Endothelial cell of umbilical vein (primary cell): Measurements from ENCODE around the gene ALDH1L1. TPM values are rescaled to one million over a fixed set of nuclear protein-coding genes. Genes with fewer than 3 reads are reported as not detected.

Experiments used
- BruUV-seq: library from RNA; stranded (reverse); fragments of 400-500 nt; replicated peaks from 2 replicates; lab custom pipeline; 2021; lab: Mats Ljungman, UMichigan
- CTCF ChIA-PET: fragments of 300-600, 350-600 bp; sonication (Branson Sonifier 250); formaldehyde crosslinking; loops from one replicate; lab custom pipeline; 2021; ENCODE audit warnings: antibody characterized with exemption, inconsistent platforms; lab: Charles Lee
- POLR2A ChIA-PET: fragments of 300-600, 350-600 bp; sonication (Branson Sonifier 250); formaldehyde crosslinking; loops from one replicate; lab custom pipeline; 2021; ENCODE audit warnings: antibody characterized with exemption, inconsistent platforms; lab: Charles Lee
- DNase-seq: peaks from one replicate; pipeline ENCODE4 v3.0.0-alpha.2; 2011; ENCODE audit warnings: low read depth, low spot score
- FAIRE-seq: peaks from 2 replicates; lab custom pipeline; 2011; peaks lifted over from hg19 to GRCh38; lab: Jason Lieb, UNC
- H2AFZ ChIP-seq: 2 replicates; pipeline ENCODE4 v1.6.0; 2012; ENCODE audit warnings: low read depth, low read length, control low read depth, inconsistent platforms
- H3K27ac ChIP-seq: 2 replicates; pipeline ENCODE4 v1.5.1; 2011; ENCODE audit warnings: low read depth, mild to moderate bottlenecking, control low read depth, low read length, moderate library complexity; ENCODE audit not compliant: insufficient read depth
- H3K27me3 ChIP-seq, 2 experiments: 2 replicates each; pipeline versions ENCODE4 v1.6.0 to v1.6.1; 2011; ENCODE audit warnings: low read length in 2 of 2, mixed read lengths in 1 of 2; ENCODE audit not compliant: control insufficient read depth in 2 of 2, insufficient read depth in 2 of 2
- H3K36me3 ChIP-seq, 2 experiments: 2 replicates in 1 of 2; 3 replicates in 1 of 2; pipeline ENCODE4 v1.5.1; 2011; ENCODE audit warnings: low read length in 2 of 2, mild to moderate bottlenecking in 1 of 2, moderate library complexity in 1 of 2; ENCODE audit not compliant: control insufficient read depth in 2 of 2, insufficient read depth in 2 of 2; ENCODE audit errors: extremely low read depth in 1 of 2
- H3K4me1 ChIP-seq: 3 replicates; pipeline ENCODE4 v1.5.1; 2011; ENCODE audit warnings: mild to moderate bottlenecking, low read length; ENCODE audit not compliant: control insufficient read depth, insufficient read depth; ENCODE audit errors: extremely low read depth
- H3K4me2 ChIP-seq: 2 replicates; pipeline ENCODE4 v1.6.1; 2011; ENCODE audit warnings: low read length, control low read depth, mixed read lengths; ENCODE audit not compliant: insufficient read depth
- H3K4me3 ChIP-seq, 3 experiments: fragments of 200-600 bp in 1 of 3; sonication (generic), shearing (Covaris generic) in 1 of 3; replicated peaks in 1 of 3; 2 replicates each; pipeline ENCODE4 v1.5.1; 2011 to 2016; ENCODE audit warnings: control low read depth in 3 of 3, low read length in 3 of 3, mild to moderate bottlenecking in 2 of 3, inconsistent platforms in 1 of 3, low read depth in 1 of 3, moderate library complexity in 1 of 3; ENCODE audit not compliant: insufficient read depth in 1 of 3
- H3K79me2 ChIP-seq: 2 replicates; pipeline ENCODE4 v1.6.0; 2012; ENCODE audit warnings: low read length, inconsistent platforms; ENCODE audit not compliant: control insufficient read depth, insufficient read depth
- H3K9ac ChIP-seq: replicated peaks from 2 replicates; pipeline ENCODE3; 2011; ENCODE audit warnings: low read length, control low read depth; ENCODE audit not compliant: insufficient read depth; ENCODE audit errors: extremely low read depth
- H3K9me1 ChIP-seq: replicated peaks from 3 replicates; pipeline ENCODE4 v1.6.0; 2011; ENCODE audit warnings: mild to moderate bottlenecking, low read length; ENCODE audit not compliant: control insufficient read depth, insufficient read depth; ENCODE audit errors: extremely low read depth
- H3K9me3 ChIP-seq: replicated peaks from 2 replicates; pipeline ENCODE4 v1.5.1; 2012; ENCODE audit warnings: low read length, inconsistent platforms; ENCODE audit not compliant: control insufficient read depth, insufficient read depth
- H4K20me1 ChIP-seq: replicated peaks from 2 replicates; pipeline ENCODE3; 2011; ENCODE audit warnings: mild to moderate bottlenecking, low read length; ENCODE audit not compliant: control insufficient read depth, insufficient read depth; ENCODE audit errors: extremely low read depth
- EZH2 ChIP-seq: IDR thresholded peaks from 2 replicates; pipeline ENCODE4 v1.6.1; 2012; ENCODE audit warnings: borderline replicate concordance, low read depth, mild to moderate bottlenecking, moderate library complexity, low read length, inconsistent platforms; ENCODE audit not compliant: severe bottlenecking
- FOS ChIP-seq: IDR thresholded peaks from 2 replicates; pipeline ENCODE4 v1.6.1; 2011; ENCODE audit warnings: mild to moderate bottlenecking, low read length, moderate library complexity, borderline replicate concordance; ENCODE audit not compliant: insufficient read depth
- GATA2 ChIP-seq: IDR thresholded peaks from 2 replicates; pipeline ENCODE4 v1.7.0; 2011; ENCODE audit warnings: low read depth, mild to moderate bottlenecking, moderate library complexity, mixed read lengths, low read length; ENCODE audit not compliant: insufficient read length, insufficient read depth
- JUN ChIP-seq: IDR thresholded peaks from 2 replicates; pipeline ENCODE4 v1.6.1; 2011; ENCODE audit warnings: borderline replicate concordance, low read depth; ENCODE audit not compliant: insufficient read length, insufficient read depth
- MAX ChIP-seq: IDR thresholded peaks from 2 replicates; pipeline ENCODE4 v1.6.1; 2011; ENCODE audit not compliant: insufficient read depth, insufficient read length
- MYC ChIP-seq: IDR thresholded peaks from one replicate; pipeline ENCODE4 v1.6.1; 2011; ENCODE audit warnings: mild to moderate bottlenecking, low read depth, low read length
- POLR2A ChIP-seq: IDR thresholded peaks from 2 replicates; pipeline ENCODE4 v1.6.1; 2012; ENCODE audit warnings: low read depth, mild to moderate bottlenecking, control low read depth, low read length
- POLR2AphosphoS5 ChIP-seq: IDR thresholded peaks from 2 replicates; pipeline ENCODE4 v1.6.1; 2012; ENCODE audit warnings: low read depth, mild to moderate bottlenecking, control low read depth, low read length, moderate library complexity; ENCODE audit not compliant: insufficient read depth
- dilution Hi-C: fragments of 300-500 bp; cut with MboI; formaldehyde crosslinking; loops from one replicate; pipeline ENCODE4 v1.15.0; 2019; ENCODE audit warnings: low sequenced_read_pairs; ENCODE audit not compliant: extremely low pct_ligation_motif_present
- intact Hi-C: fragments of 100-400 bp; cut with micrococcal nuclease; formaldehyde crosslinking; loops from one replicate; pipeline ENCODE4 v1.10.0; 2022
- polyA plus RNA-seq, 4 experiments: library from polyadenylated mRNA; depleted of rRNA in 3 of 4; stranded (reverse) in 3 of 4; unstranded in 1 of 4; fragments of >200 nt; gene quantifications; 2 replicates each; pipeline versions ENCODE4 v1.2.1 to v1.2.3, GENCODE V29; 2011 to 2012; ENCODE audit warnings: missing spikeins in 1 of 4
- total RNA-seq: library from RNA; stranded (reverse); gene quantifications from 2 replicates; pipeline ENCODE4 v1.2.3, GENCODE V29; 2021
- TF ChIP-seq, protein P1 (sequence below), 2 donors: IDR thresholded peaks; 1 replicate in 1 of 2; 2 replicates in 1 of 2; pipeline ENCODE4 v1.5.1; 2011; ENCODE audit warnings: low read length in 2 of 2, mild to moderate bottlenecking in 2 of 2, moderate library complexity in 2 of 2, control low read depth in 1 of 2, inconsistent platforms in 1 of 2, low read depth in 1 of 2; ENCODE audit not compliant: insufficient read depth in 1 of 2; ENCODE audit errors: extremely low read depth in 1 of 2

ALDH1L1 gene
- total and polyA plus RNA-seq, 2 donors (not counting 3 experiments of a cell fraction or from before 2014, with no cell fraction given), result not detected

GRCh38 chr3:126109880-126110235 is 70.5 kb downstream of the ALDH1L1 start:
- no peaks in the 10 kb centered on the region for H3K36me3 ChIP-seq
- dilution Hi-C loops (no loop called here), intact Hi-C loops (no loop called here)
- no peaks in the 10 kb centered on the region for H4K20me1 ChIP-seq
- no peak overlapping the region for H3K4me2 ChIP-seq
- FAIRE-seq, result no peak
- no peak overlapping the region for H2AFZ ChIP-seq
- no peaks in the 10 kb centered on the region for H3K27me3 ChIP-seq
- H3K4me3 ChIP-seq, result no peak overlapping the region
- H3K27ac ChIP-seq, result no peak overlapping the region
- ChIA-PET CTCF (no interaction called here), POLR2A (no interaction called here)
- no peaks in the 10 kb centered on the region for H3K9me3 ChIP-seq
- no TSS peak for BruUV-seq
- no peak for DNase-seq
- no peak overlapping the region for H3K9ac ChIP-seq
- H3K9me1 ChIP-seq, result no peaks in the 10 kb centered on the region
- H3K79me2 ChIP-seq, result no peaks in the 10 kb centered on the region
- no peaks in the 10 kb centered on the region for H3K4me1 ChIP-seq
- TF ChIP-seq EZH2 (no peak), FOS (no peak), MYC (no peak), GATA2 (no peak), POLR2AphosphoS5 (no peak), POLR2A (no peak), MAX (no peak), JUN (no peak)
- TF ChIP-seq, protein P1, sequence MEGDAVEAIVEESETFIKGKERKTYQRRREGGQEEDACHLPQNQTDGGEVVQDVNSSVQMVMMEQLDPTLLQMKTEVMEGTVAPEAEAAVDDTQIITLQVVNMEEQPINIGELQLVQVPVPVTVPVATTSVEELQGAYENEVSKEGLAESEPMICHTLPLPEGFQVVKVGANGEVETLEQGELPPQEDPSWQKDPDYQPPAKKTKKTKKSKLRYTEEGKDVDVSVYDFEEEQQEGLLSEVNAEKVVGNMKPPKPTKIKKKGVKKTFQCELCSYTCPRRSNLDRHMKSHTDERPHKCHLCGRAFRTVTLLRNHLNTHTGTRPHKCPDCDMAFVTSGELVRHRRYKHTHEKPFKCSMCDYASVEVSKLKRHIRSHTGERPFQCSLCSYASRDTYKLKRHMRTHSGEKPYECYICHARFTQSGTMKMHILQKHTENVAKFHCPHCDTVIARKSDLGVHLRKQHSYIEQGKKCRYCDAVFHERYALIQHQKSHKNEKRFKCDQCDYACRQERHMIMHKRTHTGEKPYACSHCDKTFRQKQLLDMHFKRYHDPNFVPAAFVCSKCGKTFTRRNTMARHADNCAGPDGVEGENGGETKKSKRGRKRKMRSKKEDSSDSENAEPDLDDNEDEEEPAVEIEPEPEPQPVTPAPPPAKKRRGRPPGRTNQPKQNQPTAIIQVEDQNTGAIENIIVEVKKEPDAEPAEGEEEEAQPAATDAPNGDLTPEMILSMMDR (IDR thresholded peaks at IDR 0.05; ENCODE audit: extremely low read depth in 1 of 2, insufficient read depth in 1 of 2, low read depth in 1 of 2, low read length in 2 of 2), result no peak
